ENCODE measurements around the gene FHAD1.

GRCh38 chr1:15197591-15198447 lies 49.2 kb upstream of the FHAD1 start:
- TF ChIP-seq CTCF (IDR thresholded peaks at IDR 0.05), result no peak
- TF ChIP-seq POLR2A (IDR thresholded peaks at IDR 0.05), result no peak

Measured in Peyer's patch (tissue), 4 donors.